ENCODE data around the gene MAP3K12. TPM values are rescaled to one million over a fixed set of nuclear protein-coding genes. Genes with fewer than 3 reads are reported as not detected.
"Not testable (repeated sequence)": the region's sequence is repeated elsewhere in the genome, so short reads cannot be mapped to it uniquely, and the experiment has no call there.

Gene MAP3K12, protein sequence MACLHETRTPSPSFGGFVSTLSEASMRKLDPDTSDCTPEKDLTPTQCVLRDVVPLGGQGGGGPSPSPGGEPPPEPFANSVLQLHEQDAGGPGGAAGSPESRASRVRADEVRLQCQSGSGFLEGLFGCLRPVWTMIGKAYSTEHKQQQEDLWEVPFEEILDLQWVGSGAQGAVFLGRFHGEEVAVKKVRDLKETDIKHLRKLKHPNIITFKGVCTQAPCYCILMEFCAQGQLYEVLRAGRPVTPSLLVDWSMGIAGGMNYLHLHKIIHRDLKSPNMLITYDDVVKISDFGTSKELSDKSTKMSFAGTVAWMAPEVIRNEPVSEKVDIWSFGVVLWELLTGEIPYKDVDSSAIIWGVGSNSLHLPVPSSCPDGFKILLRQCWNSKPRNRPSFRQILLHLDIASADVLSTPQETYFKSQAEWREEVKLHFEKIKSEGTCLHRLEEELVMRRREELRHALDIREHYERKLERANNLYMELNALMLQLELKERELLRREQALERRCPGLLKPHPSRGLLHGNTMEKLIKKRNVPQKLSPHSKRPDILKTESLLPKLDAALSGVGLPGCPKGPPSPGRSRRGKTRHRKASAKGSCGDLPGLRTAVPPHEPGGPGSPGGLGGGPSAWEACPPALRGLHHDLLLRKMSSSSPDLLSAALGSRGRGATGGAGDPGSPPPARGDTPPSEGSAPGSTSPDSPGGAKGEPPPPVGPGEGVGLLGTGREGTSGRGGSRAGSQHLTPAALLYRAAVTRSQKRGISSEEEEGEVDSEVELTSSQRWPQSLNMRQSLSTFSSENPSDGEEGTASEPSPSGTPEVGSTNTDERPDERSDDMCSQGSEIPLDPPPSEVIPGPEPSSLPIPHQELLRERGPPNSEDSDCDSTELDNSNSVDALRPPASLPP
- total RNA-seq = 22.3 TPM
- long read RNA-seq, full-length matches to known transcripts = 10 of 40 reads
- long read RNA-seq, partial matches to known transcripts = 10 of 40 reads
- long read RNA-seq, other reads (novel, unspliced or antisense) = 20 of 40 reads

DNA sequence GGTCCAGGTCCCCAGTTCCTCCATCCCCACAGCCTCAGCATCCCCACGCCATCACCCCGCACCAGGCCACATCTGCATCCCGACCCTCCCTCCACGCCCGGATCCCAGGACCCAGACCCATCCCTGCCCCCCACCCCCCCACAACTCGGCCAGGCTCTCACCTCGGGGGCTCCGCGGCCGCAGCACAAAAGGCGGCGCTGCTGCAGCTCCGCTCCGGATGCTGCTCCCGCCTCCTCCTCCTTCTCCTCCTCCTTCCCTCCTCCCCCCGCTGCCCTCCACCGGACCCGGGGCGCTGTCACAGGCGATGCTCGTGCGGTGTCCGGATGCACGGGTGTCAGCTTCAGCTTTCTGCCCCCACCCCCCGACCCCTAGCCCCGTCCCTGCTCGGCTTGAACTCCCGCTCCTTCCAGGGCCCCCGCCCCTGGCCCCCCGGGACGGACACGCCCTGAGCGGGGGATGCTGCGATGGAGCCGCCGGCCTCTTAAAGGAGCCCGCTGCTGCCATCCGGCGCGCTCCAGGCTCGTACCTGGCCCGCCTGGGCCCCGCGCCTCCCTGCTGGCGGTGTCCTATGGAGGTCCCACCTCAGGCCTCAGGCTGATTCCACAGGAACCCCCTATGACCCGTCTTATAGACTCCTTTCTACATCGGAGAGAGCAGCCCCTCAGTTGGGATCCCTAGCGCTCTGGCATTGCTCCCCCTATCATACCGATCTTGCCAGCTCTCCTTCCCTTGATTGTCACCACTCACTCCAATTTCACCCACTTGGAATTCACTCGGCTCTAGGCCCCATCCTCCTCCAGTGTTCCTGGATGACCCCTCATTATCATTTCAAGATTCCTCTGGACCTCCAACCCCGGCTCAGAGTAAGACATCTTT lies at the start of gene MAP3K12:
Gene MAP3K12, minus strand, starts transcription at position 193 of the 876 bp plus-strand sequence. CDS start 12,067 bp downstream, outside the sequence.
- Histone ChIP-seq H3K27me3 (no peaks in the 10 kb centered on the region), H3K36me3 (peaks cover 1% of the 10 kb centered on the region), H3K4me3 (peak within 1 kb of the TSS; percentile 77), H3K4me1 (peaks cover 45% of the 10 kb centered on the region), H3K9me3 (no peaks in the 10 kb centered on the region), H3K27ac (peak within 1 kb of the TSS; percentile 97)
- TF ChIP-seq, protein P1, sequence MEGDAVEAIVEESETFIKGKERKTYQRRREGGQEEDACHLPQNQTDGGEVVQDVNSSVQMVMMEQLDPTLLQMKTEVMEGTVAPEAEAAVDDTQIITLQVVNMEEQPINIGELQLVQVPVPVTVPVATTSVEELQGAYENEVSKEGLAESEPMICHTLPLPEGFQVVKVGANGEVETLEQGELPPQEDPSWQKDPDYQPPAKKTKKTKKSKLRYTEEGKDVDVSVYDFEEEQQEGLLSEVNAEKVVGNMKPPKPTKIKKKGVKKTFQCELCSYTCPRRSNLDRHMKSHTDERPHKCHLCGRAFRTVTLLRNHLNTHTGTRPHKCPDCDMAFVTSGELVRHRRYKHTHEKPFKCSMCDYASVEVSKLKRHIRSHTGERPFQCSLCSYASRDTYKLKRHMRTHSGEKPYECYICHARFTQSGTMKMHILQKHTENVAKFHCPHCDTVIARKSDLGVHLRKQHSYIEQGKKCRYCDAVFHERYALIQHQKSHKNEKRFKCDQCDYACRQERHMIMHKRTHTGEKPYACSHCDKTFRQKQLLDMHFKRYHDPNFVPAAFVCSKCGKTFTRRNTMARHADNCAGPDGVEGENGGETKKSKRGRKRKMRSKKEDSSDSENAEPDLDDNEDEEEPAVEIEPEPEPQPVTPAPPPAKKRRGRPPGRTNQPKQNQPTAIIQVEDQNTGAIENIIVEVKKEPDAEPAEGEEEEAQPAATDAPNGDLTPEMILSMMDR (IDR thresholded peaks at IDR 0.05) = no peak
- intact Hi-C loops (cut with DNase I) = loop anchor here (10.0 kb wide), 1 partner anchor 145 kb away; no protein-coding TSS in a partner anchor
- DNase-seq (peak; percentile 83), ATAC-seq (peak; percentile 2)

DNA sequence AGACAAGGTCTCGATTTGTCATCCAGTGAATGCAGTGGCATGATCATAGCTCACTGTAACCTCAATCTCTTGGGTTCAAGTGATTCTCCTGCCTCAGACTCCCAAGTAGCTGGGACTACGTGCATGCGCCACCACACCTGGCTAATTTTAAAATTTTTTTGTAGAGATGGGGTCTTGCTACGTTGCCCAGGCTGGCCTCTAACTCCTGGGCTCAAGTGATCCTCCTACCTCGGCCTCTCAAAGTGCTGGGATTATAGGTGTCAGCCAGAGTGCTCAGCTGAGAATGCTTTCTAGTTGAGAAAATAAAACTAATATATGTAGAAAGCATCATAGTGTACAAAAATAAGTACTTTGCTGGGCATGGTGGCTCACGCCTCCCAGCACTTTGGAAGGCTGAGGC lies 49.1 kb upstream of the MAP3K12 start:
- not testable (repeated sequence) for DNase-seq, H3K27me3 ChIP-seq, ATAC-seq, H3K27ac ChIP-seq, H3K9me3 ChIP-seq, H3K4me3 ChIP-seq, H3K4me1 ChIP-seq
- intact Hi-C loops (cut with DNase I) = loop anchor here (5.0 to 10.0 kb wide), 2 partner anchors 66 to 124 kb away; no protein-coding TSS in a partner anchor
- H3K36me3 ChIP-seq = peaks cover 51% of the 10 kb centered on the region

DNA sequence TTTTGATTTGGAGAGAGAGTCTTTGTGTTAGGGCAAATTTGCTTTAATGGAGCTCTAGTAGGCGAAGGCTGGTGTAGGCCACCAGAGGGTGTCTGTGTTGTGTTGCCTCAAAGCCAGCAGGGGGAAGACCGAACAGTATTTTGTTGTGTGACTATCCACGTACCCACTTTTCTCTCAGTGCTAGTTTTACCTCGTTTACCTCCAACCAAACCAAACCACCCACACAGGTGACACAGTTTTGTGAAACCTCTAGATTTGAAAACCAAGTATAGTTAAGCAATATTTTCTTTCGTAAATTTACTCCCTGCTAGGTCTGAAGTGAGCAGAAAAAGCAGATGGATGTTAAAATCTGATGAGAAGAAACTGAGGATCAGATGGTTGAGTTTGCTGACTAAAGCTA lies 44.3 kb upstream of the MAP3K12 start:
- intact Hi-C loops (cut with DNase I) = loop anchor here (10.0 kb wide), 1 partner anchor 71 kb away; no protein-coding TSS in a partner anchor
- DNase-seq = no peak
- peak overlapping the region; percentile 47 for H3K27ac ChIP-seq
- TF ChIP-seq, protein P1 (IDR thresholded peaks at IDR 0.05) = peak; percentile 75
- no peaks in the 10 kb centered on the region for H3K27me3 ChIP-seq
- H3K36me3 ChIP-seq = peaks cover 53% of the 10 kb centered on the region
- no peaks in the 10 kb centered on the region for H3K9me3 ChIP-seq
- peak; percentile 94 for ATAC-seq
- peaks cover 19% of the 10 kb centered on the region for H3K4me1 ChIP-seq
- H3K4me3 ChIP-seq = no peak overlapping the region

DNA sequence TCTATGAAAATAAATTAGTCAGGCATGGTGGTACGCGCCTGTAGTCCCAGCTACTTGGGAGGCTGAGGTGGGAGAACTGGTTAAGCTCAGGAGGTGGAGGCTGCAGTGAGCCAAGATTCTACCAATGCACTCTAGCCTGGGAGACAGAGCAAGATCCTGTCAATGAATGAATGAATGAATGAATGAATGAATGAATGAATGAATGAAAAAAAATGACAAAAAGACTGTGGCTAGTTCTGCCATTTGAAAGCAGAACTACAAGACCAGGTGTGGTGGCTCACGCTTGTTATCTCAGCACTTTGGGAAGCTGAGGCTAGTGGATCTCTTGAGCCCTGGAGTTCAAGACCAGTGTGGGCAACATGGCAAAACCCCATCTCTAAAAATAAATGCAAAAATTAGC lies 40.3 kb upstream of the MAP3K12 start:
- Histone ChIP-seq H3K36me3 (peaks cover 74% of the 10 kb centered on the region), H3K4me1 (peaks cover 19% of the 10 kb centered on the region), H3K27ac (no peak overlapping the region), H3K9me3 (no peaks in the 10 kb centered on the region), H3K27me3 (no peaks in the 10 kb centered on the region), H3K4me3 (no peak overlapping the region)
- intact Hi-C loops (cut with DNase I) = no loop called here
- TF ChIP-seq, protein P1 (IDR thresholded peaks at IDR 0.05) = no peak
- no peak for ATAC-seq
- no peak for DNase-seq

DNA sequence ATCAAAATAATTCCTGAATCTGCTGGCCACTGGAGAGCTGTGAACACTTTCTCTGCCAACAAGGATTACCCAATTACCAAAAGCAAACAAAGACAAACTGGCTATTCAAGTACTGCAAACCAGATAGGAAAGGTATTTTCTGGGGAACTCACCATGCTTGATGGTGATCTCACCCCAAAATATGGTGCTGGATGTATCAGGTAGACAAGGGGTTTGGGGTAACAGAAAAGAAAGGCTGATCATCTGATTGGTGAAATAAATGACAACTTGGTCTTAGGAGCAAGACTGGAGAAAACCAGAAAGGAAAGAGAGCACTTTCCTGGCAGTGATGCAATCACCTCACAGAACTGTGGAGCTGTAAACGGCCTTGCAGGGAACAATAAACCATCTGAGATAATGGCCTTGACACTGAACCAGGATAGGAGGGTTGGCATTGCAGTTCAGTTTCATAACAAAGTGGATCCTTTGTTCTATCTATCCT lies 39.0 kb upstream of the MAP3K12 start:
- no peaks in the 10 kb centered on the region for H3K27me3 ChIP-seq
- TF ChIP-seq, protein P1 (IDR thresholded peaks at IDR 0.05) = no peak
- no peak for DNase-seq
- H3K27ac ChIP-seq = peak overlapping the region; percentile 49
- H3K4me3 ChIP-seq = no peak overlapping the region
- ATAC-seq = peak; percentile 74
- H3K9me3 ChIP-seq = no peaks in the 10 kb centered on the region
- peaks cover 10% of the 10 kb centered on the region for H3K4me1 ChIP-seq
- H3K36me3 ChIP-seq = peaks cover 87% of the 10 kb centered on the region
- intact Hi-C loops (cut with DNase I) = no loop called here

Measured in upper lobe of right lung (tissue), 1 donor.